ENCODE results near the gene LGR4.

The LGR4 gene

DNA sequence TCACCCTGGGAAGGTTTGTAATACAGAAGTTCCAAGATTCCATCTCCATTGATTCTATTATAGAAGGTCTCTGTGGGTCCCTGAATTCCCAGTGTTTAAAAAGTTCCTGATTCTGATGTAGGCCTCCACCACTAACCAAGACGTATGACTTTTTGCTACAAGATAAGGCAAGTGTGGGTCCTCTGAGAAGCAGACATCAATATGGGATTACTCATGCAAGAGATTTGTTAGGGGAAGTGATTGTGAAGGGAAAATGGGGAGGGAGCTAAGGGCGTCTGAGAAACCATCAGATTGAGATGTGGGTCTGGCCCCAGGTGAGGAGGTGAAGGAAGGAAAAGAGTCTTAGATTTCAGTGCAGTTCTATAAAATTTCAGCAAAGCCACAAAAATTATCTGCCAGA, 10.2 kb upstream of the LGR4 start:
- no peak for FAIRE-seq

DNA sequence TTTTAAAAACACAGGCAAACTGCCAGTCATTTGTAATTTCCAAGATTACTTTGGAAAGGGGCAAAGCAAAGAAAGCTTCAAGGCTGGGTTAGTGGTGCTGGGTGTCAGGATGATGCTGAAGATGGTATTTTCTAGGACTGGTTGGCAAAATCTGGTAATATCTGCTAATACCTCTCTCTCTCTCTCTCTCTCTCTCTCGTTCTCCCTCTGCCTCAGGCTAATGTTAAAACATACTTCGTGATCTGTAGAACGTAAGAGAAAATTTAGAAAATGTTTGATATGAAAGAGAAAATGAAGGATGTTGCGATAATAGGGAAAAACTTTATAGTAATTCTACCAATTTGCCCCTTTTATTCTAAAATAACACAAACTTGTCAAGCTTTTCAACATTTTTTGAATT, 9.4 kb upstream of the LGR4 start:
- FAIRE-seq = no peak

DNA sequence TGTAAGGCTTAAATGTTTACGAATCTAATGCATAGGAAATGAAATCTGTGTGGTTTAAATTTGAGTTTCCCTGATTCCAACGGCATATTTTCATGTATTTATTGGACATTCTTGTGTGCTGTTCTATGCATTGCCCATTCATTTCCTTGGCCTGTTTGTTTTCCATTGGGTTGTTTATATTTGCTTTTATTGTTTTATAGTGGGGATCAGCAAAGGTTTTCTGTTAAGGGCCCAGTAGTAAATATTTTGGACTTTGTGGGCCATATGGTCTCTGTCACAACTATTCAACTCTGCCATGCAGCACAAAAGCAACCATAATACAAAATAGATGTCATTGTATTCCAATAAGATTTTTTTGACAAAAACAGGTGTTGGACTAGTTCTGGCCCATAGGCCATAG, 5.2 kb upstream of the LGR4 start:
- no peak for FAIRE-seq

- FAIRE-seq = no peak
These were observed 4.7 kb upstream of the LGR4 start for GRCh38 chr11:27477243-27477642.

- FAIRE-seq = no peak
These were observed 3.0 kb upstream of the LGR4 start for GRCh38 chr11:27475622-27476021.

DNA sequence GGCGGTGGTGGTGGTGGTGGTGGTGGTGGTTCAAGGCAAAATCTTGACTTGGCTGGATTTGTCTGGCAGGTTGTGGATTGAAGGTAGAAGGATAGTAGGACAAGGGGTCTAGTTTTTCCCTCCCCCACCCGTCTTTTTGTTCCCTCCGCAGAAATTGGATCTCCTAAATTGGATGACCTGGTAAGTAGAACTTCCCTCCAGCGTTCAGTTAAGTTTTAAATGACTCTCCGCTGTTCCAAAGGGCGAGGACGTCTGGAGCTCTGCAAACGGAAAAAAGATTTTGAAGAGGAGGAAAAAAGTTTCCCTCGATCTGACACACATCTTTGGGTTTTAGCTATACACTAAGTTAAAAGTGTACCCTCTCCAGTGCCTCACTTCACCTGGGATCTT, 422 bp upstream of the LGR4 start:
- no peak for FAIRE-seq

DNA sequence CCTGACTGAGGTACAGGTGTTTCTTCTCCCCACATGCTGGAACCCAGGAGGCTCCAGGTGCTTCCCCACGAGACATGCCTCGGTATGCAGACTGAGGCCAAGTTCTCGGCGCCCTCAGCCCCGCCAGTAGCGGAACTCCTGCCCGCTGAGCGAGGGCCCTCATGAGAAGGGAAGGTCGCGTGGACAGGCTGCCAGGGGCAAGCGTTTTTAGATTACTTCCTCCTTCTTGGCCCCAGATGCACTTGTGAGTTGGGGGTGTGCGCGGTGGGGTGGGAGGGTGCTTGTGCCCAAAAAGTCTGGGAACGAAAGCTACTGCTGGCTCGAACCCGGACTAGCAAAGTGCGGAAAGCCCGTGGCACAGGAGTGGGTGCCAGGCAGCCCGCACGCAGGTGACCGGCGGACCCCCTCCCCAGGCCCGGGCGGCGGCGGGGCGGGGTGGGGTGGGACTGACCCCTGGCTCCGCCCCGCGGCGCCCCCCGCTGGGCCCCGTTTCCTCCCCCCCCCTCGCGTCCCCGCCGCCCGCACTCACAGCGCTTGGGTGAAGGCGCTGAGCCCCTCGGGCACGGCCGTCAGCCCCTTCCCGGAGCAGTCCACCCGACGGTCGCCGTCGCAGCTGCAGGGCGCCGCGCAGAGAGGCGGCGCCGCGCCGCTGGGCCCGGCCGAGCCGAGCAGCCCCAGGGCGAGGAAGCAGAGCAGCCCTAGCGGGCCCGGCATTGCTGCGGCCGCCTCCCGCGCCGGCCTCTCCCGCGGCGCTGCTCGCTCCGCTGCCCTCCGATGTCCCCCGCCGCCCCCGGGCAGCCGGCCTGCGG, 797 bp downstream of the LGR4 start:
- no peak for FAIRE-seq

DNA sequence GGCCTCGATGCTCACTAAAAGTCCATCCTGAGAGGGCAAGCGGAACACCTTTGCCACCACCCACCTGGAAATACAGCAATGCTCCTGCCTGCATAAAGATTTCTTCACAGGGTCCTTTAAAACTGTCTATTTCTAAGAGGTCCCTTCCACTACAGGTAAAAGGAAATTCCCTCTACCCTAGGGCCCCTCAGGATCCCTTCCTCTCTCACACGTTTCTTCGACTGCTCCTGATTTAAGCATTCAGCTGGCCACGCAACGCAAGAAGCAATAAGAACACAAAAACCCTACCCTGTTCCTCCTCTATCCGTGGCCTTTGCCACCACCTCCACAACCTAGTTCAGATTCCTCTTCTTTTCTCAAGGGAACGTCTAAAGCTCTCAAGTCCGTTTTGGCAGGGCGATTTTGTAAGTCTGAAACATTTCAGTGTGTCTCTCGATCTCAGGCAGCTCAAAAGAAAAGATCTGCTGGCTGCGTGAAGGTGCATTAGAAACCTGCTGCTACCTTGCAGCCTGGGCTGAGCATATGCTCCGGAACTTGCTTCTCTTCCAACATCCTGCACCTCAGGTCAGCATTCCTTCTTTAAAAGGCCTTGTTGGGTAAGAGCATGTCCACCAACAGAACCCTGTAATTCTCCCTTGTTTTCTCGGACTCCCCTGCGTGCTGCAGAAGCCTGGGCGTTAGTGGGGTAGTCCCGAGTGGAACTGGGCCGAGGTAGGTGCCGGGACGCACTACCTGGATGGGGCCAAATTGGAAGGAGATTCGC, 1.6 kb downstream of the LGR4 start:
- FAIRE-seq = no peak

- FAIRE-seq = no peak
These were observed 2.4 kb downstream of the LGR4 start for GRCh38 chr11:27470166-27470565.

- no peak for FAIRE-seq
These were observed 3.4 kb downstream of the LGR4 start for GRCh38 chr11:27468995-27469695.

- no peak for FAIRE-seq
These were observed 4.2 kb downstream of the LGR4 start for GRCh38 chr11:27468209-27468994.

DNA sequence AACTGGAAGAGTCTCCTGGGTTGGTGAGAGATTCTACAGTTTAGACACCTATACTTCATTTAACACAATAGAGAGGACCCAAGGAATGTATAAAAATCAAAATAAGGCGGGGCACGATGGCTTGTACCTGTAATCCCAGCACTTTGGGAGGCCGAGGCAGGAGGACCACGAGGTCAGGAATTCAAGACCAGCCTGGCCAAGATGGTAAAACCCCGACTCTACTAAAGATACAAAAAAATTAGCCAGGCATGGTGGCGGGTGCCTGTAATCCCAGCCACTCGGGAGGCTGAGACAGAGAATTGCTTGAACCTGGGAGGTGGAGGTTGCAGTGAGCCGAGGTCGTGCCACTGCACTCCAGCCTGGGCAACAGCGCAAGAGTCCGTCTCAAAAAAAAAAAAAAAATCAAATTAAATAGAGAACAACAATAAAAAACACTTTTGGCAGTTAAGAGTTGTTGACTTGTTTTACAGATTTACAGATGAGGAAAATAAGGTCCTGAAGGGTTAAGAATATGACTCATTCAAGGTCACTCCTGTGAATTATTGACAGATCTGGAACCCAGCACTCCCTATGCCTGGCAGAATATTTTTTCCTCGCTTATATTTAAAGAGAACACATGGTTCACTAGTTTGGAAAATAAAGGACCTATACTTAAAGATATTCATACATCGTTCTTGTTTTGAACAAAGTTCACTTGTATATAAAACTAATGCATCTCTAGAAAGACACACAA, 5.2 kb downstream of the LGR4 start:
- no peak for FAIRE-seq

- no peak for FAIRE-seq
These were observed 6.2 kb downstream of the LGR4 start for GRCh38 chr11:27466363-27466762.

GRCh38 chr11:27465629-27466028, 7.0 kb downstream of the LGR4 start:
- no peak for FAIRE-seq

GRCh38 chr11:27464909-27465308, 7.7 kb downstream of the LGR4 start:
- FAIRE-seq = no peak

DNA sequence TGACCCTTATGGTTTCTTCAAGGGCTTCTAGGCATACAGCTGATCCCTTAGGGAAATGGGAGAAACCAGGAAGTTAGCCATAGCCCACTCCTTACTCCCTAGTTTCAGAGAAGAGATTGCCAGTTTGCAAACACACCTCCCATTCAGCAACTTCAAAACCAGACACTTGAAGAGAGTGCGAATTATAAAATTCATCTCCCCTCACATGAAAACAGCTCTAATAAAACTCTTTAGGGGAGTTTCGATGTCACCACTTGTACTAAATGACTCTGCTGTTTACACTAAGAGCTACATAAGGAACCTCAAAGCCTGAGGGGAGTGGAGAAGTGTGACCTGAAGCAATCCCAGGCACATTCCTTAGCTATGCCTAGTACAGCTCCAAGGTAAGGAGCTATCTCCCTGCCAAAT, 8.3 kb downstream of the LGR4 start:
- FAIRE-seq = no peak

- no peak for FAIRE-seq
These were observed 10.0 kb downstream of the LGR4 start for GRCh38 chr11:27462543-27462942.

DNA sequence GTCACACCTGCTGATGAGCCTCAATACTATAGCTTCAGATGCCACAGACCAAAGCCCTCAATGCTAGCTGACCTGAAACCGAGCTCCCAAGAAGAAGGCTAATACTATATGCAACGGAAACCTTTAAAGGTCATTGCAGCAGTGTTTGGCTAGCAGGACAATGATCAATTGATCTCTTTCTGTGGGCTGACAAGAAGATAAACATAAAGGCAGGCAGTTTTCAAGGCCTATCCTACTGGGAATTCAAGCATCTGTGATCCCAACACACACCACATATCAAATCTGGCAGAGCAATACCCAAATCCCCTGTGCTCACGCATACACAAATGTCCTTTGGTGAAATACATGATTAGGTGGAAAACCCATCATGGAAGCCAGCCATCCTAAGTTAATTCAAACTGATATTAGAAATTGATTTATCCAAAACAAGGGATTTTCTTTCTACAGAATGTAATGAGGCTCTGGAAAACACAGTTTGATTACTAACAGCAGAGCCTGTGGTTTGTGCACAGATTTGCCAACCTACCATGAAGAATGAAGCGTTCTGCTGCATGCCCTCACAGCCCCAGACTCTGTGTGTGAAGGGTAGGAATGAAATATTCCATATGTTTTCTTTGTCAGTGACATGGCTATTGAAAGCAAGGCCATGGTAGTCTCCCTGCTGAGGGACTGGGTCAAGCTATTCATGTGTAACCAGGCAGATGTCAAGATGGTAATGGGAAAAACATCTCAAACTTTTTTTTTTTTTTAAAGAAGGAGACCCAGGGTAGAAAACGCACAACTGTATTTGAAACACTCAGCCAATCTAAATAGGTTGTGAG, 12.2 kb downstream of the LGR4 start:
- FAIRE-seq = no peak

DNA sequence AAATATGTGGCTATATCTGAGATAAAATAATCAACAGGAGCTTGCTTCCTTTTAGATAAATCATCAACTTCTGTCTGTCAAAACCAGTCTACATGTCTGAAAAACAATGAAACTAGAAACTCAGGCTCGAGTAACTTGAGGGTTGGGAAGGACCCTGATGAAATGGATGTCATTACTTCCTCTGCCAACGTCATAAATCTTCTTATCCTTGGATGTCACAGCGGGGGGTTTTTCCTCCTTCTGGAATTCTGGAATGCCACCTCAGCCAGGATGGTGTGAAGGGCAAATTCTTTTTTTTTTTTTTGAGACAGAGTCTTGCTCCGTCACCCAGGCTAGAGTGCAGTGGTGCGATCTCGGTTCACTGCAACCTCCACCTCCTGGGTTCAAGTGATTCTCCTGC, 13.4 kb downstream of the LGR4 start:
- no peak for FAIRE-seq

DNA sequence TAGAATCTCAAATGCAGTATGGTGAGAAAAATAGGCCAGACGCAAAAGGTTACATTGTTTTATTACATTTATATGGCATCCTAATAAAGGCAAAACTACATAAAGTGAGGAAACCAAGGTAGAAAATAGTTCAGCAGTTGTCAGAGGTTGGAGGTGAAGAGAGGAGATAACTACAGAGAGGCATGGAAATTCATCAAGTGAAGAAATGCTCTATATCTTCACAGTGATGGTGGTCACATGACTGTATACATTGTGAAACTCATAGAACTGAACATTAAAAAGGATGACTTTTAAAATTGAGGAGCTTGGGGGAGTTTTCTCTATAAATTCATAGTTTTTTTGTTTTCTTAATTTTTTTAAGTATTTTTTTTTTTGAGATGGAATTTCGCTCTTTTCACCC, 14.4 kb downstream of the LGR4 start:
- FAIRE-seq = no peak

DNA sequence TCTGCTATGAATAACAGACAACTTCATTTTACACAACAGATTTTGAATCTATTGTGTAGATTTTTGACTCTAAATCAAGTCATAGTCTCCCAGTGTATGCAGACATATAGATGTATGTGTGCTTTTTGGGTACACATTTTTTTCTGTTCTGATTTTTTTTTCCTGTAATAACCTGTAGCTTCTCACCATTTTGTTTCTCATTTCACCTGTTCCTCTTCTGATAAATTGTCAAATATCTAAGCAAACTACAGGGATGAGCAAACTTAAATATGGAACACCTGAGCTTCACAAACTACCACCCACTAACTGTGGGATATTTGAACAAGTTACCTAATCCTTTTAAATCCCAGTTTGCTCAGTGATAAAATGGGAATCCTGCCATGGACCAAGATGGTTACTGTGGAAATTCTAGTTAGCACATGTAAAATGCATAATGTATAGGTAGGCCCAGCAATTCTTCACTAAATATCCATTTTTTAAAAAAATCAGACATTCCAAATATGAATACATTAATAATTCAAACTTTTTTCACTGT, 15.7 kb downstream of the LGR4 start:
- no peak for FAIRE-seq
